Metanephros (tissue), 2 donors: ENCODE measurements around the gene IFT122. TPM values are rescaled to one million over a fixed set of nuclear protein-coding genes. Genes with fewer than 3 reads are reported as not detected.

Source experiments
- small RNA-seq: library from RNA; depleted of rRNA; stranded (forward); fragments of <200 nt; gene quantifications from one replicate; pipeline ENCODE3, GENCODE V24; 2014; ENCODE audit warnings: low replicate concordance
- total RNA-seq: library from RNA; depleted of rRNA; stranded (reverse); fragments of >200 nt; gene quantifications from one replicate; pipeline ENCODE4 v1.2.3, GENCODE V29; 2014

Gene IFT122, protein sequence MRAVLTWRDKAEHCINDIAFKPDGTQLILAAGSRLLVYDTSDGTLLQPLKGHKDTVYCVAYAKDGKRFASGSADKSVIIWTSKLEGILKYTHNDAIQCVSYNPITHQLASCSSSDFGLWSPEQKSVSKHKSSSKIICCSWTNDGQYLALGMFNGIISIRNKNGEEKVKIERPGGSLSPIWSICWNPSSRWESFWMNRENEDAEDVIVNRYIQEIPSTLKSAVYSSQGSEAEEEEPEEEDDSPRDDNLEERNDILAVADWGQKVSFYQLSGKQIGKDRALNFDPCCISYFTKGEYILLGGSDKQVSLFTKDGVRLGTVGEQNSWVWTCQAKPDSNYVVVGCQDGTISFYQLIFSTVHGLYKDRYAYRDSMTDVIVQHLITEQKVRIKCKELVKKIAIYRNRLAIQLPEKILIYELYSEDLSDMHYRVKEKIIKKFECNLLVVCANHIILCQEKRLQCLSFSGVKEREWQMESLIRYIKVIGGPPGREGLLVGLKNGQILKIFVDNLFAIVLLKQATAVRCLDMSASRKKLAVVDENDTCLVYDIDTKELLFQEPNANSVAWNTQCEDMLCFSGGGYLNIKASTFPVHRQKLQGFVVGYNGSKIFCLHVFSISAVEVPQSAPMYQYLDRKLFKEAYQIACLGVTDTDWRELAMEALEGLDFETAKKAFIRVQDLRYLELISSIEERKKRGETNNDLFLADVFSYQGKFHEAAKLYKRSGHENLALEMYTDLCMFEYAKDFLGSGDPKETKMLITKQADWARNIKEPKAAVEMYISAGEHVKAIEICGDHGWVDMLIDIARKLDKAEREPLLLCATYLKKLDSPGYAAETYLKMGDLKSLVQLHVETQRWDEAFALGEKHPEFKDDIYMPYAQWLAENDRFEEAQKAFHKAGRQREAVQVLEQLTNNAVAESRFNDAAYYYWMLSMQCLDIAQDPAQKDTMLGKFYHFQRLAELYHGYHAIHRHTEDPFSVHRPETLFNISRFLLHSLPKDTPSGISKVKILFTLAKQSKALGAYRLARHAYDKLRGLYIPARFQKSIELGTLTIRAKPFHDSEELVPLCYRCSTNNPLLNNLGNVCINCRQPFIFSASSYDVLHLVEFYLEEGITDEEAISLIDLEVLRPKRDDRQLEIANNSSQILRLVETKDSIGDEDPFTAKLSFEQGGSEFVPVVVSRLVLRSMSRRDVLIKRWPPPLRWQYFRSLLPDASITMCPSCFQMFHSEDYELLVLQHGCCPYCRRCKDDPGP
- 66.4 TPM for total RNA-seq

GRCh38 chr3:129439817-129440617, at the start of gene IFT122, which contains the start of gene MBD4:
Gene IFT122, plus strand, starts transcription at chr3:129440224. Its CDS starts 107 bp downstream, at chr3:129440331.
Gene MBD4, minus strand, starts transcription at chr3:129439948. Its CDS starts 115 bp downstream, at chr3:129439833.

GRCh38 chr3:129428376-129429079, 11.5 kb upstream of the IFT122 start, which contains the start of gene EFCAB12:
Gene EFCAB12, minus strand, starts transcription at chr3:129428636. Its CDS starts 148 bp downstream, at chr3:129428488.

GRCh38 chr3:129528589-129529100, 88.6 kb downstream of the IFT122 start, which contains the start of gene RHO:
Gene RHO, plus strand, starts transcription at chr3:129528639. Its CDS starts 95 bp downstream, at chr3:129528734.

DNA sequence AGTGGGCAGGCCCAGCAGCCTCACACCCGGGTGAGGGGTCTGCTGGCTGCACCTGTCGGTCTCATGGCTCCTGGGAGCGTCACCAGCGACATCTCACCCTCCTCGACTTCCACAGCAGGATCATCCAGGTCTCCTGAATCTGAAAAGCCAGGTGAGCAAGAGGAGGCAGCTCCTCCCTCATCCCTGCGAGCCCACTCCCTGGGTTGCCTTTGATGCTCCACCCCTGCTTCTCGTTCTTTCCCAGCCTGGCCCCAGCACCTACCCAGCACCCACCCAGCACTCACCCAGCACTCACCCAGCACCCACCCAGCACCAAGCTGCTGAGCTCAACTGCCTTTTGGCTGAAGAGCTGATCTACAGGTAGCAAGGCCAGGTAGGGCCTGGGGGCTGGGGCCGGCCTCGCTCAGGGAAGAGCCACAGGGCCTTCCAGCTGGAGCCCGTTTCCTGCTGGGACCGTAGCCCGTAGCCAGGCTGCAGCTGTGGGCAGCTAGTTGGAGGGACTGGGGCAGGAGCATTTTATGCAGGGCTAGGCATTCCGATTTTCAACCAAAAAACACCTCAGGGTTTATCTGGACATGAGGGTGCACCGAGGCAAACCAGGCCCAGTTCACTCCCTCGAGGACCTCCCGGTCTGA, 103.2 kb downstream of the IFT122 start, which contains the start of gene H1-8:
Gene H1-8 (plus strand): TSS at position 20 of the 635 bp plus-strand sequence. CDS start 44 bp downstream, at position 64.

Small RNA genes lying within 50 kb of the gene (small RNA-seq; reads per million reads assigned to genes)
- 13.0 reads per million, percentile 95 among the genes with 10 or more reads in this experiment for gene SNORA7B

Other genes with a start within 250 kb of the IFT122 start
- 129 TPM for gene COPG1, start 190.6 kb upstream of the IFT122 start, total RNA-seq
- 26.6 TPM for gene HMCES, start 161.4 kb upstream of the IFT122 start, total RNA-seq
- gene EFCAB12, start 11.6 kb upstream of the IFT122 start, total RNA-seq, result 2.3 TPM
- 33.9 TPM for gene MBD4, start 276 bp upstream of the IFT122 start, total RNA-seq
- gene RHO, start 88.4 kb downstream of the IFT122 start, total RNA-seq, result not detected
- not detected for gene H1-8, start 103.0 kb downstream of the IFT122 start, total RNA-seq
- 213 TPM for gene PLXND1, start 166.5 kb downstream of the IFT122 start, total RNA-seq